IPS-NIHi7 (cell line): ENCODE measurements around the gene ADPGK.

Experiments used
- DNase-seq: peaks from one replicate; pipeline ENCODE4 v3.0.0; 2012; ENCODE audit warnings: mixed read lengths; ENCODE audit errors: extremely low spot score

ADPGK gene

DNA sequence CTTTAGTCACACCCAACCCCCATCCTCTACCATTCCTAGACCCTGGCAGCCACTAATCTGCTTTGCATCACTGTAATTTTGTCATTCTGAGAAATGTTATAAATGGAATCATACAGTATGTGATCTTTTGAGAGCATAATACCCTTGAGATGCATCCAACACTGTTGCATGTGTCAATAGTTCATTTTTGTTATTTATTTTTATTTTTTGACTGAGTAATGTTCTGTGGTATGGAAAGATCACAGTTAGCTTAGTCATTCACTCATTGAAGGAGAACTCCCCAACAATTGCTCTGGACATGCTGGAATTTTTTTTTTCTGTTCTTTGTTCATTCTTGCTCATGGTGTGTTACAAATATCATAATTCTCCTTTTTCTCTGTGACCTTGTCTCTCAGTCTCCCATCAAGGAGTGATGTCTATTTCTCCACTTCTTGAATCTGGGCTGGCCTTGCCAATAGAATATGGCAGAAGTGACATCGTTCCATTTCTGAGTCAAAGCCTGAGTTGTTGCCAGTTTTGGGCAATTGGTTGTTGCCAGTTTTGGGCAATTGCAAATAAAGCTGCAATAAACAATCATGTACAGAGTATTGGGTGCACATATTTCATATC is 6.8 kb upstream of the ADPGK start:
- no peak for DNase-seq

DNA sequence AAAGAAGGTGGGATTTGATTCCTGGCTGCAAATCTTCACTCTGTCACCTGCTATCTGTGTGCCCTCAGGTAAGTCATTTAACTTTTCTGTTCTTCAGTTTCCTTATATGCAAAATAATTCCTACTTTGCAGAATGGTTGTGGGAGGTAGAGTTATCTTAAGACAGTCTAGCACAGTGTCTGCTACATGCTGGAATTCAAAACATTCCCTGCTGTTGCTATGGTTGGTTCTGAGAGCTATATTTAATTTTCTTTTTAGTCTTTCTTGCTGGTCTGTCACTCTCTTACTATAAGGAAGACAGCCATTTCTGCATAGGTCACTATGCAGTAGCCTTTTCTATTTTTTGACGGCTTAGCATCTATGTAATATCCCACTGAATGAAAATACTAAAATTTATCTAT is 4.0 kb upstream of the ADPGK start:
- DNase-seq: no peak

DNA sequence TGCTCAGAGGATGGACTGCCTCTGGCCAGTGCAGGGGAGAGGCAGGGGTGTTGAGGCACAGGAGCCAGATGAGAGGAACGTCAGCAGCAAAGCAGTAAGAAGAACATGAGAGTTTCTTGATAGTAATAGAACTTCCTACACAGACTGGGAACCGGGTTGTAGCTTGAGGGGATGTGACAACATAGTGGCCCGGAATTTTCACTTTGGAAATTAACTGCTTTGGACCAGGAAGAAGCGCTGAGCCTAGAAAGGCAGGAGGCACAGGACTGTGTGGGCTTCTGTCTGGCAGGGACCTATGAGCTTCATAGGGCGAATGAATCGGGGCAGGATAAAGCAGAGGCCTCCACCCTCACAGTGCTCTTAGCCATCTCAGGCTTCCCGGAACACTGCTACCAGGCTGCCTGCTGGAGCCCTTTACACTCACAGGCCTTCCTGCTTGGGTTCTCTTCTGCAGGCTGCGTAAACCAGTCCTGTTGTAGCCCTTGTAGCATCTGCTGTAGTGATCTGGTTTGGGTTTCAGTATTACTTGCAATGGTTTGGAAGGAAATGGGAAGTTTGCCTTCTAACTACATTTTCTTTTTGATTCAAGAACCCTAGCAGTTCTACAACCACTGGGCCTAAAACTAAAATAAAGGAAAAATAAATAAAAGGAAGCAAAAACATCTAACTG is 3.3 kb upstream of the ADPGK start:
- DNase-seq: no peak

DNA sequence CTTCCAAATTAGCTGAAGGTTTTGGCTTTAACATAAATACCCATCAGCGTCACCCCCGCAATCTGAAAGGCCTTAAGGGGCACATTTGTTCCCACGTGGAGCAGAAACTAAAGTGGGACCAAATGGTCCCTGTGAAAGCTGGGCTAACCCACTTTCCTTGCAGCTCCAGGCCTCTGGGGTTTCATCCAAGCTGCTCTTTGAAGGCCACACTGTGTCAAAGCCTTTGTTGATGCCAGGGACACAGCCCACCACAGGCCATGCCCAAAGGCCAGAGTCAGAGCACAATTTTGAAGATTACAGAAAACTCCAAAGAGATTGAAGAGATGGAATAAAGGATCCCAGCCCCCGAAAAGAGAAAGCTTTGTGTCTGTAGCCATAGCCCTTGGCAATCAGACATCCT is 2.7 kb upstream of the ADPGK start:
- DNase-seq: no peak

DNA sequence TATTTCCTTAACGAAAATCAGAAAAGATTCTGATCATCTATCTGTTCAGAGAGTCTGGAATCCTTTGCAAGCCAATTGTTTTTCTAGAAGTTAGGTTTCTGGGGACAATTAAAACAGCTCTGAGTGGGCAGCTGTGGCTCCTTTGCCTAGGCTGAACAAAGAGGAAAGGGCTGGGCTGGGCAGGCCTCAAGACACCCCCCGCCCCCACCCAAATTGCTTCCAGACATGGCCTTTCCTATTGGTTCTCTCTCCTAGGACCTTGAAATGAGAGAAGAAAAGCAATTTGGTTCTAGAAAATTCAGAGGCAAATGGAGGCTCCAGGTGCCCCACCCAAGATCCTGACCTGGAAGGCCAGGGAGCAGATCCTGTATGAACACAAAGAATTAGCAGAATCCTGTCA is 2.3 kb upstream of the ADPGK start:
- DNase-seq: no peak

DNA sequence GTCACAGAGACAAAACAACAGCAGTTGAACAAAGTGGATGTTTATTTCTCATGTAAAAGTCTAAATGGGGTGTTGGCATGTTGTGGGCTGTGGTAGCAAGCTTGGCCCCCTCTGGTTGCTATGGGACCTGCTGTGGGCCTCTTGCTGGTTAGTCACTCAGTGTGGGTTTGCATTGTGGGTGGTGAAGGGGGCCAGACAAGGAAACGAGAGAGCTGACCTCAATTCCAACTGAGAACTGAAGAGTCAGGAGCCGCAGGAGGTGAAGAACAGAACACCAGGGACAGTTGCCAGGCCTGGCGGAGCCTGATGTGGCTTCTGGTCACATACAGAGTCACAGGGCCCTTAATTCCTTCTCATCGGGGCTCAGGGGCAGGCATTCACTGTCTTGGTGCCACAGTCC is 1.9 kb upstream of the ADPGK start:
- no peak for DNase-seq

DNA sequence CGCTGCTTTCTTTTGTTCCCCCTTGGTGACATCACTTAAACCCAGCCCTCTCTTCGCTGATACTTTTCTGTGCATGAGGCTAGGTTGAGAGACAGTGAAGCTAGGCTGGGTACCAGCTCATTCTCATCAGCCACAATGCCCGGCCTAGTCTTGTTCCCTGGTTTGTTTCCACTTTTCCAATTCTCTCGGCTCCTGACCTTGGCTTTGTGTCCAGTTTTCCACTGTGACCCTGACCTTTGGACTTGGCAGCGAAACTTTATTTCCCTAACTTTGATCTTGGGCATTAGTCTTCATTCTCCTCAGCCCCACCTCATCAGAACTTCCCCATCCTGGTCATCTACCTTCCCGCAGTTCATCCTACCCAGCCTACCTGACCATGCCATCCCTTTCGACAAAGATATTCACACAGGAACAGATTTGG is 908 bp upstream of the ADPGK start:
- DNase-seq: no peak

DNA sequence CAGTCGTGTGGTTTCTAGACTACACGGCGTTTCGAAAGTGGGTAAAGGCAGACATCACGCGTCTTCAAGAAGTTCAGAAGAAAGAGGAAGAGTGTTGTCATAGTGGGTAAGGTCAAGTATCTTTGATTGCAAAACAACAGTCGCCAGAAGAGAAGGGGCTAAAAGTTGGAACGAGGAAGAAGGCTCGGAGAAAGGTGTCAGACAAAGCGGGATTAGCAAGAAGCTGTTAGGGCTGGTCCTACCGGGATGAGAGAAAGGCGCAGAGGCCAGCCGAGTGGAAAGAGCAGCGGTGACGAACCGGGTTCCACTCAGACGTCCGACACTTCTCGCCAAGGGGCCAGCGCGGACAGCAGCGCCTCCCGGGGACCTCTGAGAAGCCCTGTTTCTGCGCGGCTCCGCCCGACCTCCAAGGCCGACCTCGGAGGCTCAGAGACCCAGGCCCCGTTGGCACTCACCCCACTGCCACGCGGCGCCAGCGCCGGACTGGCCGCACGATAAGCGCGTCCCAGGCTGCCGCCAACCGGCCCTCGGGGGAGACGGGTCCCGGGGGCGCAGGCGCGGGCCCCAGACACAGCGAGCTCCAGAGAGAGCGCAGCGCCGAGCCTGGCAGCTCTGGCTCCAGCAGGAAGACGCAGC is 436 bp downstream of the ADPGK start:
- peak; percentile 38 for DNase-seq

DNA sequence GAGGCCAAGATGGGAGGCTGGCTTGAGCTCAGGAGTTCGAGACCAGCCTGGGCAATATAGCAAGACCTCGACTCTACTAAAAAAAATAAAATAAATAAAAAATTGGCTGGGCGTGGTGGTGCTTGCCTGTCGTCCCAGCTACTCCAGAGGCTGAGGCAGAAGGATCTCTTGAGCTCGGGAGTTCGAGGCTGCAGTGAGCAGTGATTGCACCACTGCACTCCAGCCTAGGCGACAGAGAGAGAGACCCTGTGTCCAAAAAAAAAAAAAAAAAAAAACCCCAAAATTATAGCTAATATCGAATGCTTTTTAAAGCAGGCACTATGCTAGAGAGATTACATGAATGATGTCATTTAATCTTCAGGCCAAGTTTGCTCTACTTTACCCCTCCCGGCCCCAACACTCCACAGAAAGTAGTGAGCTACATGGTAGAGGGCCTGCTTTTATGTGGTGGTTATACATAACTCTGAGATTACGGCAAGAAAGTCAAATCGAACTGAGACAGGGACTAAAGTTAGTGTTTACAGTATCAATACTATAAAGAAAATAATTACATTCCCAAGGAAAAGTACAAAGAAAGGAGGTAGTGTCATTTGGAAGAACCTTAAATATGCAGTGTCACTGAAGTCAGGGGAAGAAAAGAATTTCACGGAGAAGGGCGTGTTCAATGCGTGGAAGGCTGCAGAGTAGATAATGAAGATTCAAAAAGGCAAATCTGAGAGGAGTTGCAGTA is 1.1 kb downstream of the ADPGK start:
- no peak for DNase-seq

DNA sequence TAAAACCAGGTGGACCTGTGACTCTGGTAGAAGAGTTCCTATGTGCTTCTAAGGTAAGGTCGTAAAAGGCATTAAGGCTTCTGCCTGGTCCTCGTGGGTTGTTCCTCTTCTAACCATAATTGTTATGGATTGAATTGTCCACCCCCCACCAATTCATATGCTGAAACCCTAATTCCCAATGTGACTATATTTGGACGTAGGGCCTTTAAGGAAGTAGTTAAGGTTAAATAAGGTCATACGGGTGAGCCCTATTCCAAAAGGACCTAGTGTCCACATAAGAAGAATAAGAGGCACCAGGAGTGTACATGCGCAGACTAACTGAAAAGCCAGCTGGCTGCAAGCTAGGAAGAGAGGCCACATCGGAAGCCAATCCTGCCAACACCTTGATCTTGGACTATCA is 1.9 kb downstream of the ADPGK start:
- no peak for DNase-seq

DNA sequence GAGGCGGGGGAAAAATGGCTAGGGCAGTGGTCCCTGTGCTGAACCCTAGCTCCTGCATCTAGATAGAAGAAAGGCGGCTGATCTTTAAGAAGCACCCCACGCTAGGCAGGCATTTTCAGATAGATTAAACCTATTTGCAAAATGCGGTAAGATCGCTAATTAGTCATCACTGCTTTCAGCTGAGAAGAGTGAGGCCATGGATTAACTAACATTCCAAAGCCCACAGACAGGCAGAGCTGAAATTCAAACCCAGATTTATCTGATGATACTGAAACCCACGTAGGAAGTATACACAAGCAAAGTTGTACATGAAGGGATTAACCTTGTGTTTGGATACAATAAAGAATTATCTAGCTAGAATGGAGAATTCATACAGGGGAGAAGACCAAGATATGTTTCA is 4.8 kb downstream of the ADPGK start:
- DNase-seq: no peak

DNA sequence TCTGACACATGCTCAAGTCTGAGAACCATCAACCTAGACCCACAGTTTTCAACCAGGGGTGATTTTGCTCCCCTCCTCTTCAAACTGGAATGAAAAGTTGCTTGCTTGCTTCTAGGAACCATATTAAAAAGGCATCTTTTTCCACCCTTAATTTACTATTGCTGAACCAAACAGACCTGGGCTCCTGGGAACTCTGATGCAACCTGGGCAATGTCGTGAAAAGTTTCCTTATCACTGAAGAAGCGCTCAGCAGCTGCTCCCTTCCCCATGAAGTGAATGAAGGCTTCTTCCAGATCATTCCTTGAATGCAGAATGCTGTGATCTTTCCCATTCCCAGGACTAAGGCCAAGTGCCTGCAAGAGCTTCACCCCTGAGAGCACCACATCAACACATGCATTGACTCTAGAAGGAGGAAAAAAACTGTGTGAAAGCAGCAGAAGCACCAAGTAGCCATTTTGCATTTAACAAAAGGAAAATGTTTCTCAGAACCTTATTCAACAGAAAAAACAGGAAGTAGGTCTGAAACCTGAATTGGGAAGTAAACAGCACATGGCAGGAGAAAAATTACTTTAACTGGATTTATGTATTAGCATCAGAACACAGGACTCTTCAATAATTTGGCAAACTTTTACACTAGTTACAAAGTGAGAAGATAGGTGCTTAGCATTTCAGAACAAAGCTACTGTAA is 8.7 kb downstream of the ADPGK start:
- no peak for DNase-seq

DNA sequence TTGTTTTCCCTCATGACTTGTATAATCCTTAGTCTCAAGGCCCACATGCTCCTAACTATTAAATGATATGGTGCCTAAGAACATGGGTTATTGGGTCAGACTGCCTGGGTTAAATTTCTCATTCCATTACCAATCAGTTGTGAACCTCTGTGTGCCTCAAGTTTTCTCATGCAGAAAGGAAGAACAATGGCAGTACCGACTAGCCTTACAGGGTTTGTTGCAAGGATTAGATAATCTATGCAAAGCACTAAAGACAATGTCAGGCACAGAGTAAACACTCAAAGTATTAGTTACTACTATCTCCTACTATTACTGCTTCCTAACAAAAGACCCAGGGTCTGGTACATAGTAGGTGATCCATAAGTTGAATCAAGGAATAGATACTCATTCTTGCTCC is 12.2 kb downstream of the ADPGK start:
- no peak for DNase-seq

DNA sequence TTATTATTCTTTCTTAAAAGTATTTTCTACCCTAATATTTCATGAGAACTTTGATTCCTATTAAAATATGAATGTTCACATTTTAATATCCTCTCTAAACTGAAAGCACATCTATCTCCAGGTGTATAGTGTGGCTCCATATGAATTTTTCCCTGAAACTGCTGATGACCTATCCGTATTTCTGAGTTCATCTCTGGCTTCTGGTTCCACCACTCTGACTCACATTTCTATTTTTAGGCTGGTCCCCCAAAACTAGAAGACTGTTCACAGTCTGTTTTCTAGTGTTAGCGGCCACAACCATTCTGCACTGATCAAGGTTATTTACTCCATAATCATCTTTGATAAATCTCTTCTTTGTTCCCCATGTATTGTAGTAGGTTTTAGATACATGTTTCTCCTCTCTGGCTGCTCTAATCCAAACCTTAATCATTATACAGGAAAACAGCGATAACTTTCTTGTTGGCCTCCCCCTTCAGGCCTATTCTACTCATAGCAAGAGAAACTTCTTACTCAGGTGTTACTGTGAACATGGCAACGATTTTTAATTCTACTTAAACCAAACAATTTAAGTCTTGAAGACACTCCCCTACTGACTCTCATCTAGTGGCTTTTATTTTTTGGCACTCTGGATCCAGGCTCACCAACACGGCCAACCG is 12.8 kb downstream of the ADPGK start:
- no peak for DNase-seq

DNA sequence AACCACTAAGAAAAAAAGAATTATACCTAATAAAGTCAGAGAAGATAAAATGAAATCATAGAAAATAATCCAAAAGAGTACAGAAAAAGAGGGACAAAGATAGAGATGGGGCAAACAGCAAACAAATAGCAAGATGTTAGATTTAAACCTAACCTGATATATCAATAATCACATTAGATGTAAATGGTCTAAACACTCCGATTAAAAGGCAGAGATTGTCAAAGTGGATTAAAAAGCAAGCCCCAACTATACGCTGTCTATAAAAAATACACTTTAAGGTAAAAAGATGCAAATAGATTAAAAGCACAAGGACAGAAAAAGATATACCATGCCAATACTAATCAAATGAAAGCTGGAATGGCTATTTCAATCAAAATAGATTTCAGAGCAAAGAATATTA is 16.8 kb downstream of the ADPGK start:
- DNase-seq: no peak

DNA sequence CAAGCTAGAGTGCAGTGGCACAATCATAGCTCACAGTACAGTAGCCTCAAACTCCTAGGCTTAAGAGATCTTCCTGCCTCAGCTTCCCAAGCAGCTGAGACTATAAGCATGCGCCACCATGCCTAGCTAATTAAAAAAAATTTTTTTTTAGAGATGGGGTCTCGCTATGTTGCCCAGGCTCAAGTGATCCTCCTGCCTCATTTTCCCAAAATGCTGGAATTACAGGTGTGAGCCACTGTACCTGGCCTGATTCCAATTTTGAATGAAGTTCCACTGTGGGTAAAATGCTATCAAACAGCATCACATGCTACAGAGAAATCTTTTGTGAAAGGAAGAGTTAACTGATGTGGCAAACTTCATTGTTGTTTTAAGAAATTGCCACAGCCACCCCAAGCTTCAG is 17.5 kb downstream of the ADPGK start:
- DNase-seq: no peak

DNA sequence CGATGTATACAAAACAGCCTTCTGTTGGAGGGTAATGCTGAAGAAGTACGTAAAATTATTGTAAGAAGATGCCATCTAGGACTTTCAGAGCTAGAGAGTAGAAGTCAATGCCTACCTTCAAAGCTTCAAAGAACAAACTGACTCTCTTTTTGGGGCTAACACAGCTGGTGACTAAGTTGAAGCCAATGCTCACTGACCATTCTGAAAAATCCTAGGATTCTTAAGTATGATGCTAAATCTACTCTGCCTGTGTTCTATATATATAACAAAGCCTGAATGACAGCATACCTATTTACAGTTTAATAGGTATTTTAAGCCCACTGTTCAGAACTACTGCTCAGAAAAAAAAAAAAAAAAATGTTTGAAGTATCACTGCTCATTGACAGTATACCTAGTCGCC is 18.9 kb downstream of the ADPGK start:
- DNase-seq: no peak

DNA sequence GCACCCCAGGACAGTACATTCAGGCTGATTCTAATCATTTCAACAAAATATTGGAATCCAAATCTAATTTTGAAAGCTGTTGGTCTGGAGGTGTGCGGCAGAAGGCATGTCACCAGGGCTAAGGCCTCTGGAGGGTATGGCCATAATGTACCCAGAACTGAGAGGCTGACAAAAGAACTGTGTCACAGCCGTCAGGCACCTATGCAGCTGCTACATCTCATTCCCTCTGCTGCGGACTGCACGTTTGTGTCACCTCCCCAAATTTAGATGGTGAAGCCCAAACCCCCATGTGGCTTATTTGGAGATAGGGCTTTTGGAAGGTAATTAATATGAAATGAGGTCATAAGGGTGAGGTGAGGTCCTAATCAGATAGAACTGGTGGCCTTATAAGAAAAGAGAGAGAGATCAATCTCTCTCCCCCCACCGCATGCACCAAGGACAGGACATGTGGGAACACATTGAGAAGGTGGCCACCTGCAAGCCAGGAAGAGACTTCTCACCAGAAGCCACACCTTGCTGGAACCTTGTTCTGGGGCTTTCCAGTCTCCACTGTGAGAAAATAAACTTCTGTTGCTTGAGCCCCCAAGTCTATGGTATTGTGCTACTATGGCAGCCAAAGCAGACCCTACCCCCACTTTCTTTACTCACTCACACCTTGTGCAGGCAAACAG is 22.8 kb downstream of the ADPGK start:
- no peak for DNase-seq

DNA sequence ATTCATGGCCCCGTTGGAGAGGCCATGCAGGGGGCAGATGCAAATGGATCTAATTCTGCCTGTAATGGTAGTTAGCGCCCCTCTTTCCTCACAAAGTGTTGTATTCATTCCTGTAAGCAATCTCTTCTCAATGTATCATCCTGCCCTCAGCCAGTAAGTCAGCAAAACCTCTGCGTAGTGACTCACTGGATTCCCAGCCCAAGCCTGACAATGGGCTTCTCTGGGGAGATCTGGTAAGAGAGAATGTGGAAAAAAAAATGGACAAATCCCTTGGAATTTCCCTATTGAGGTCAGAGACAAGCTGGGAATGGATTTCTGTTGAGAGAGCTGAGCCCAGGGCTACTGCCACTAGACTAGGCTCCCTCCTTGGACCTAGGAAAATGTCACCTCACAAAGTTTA is 25.4 kb downstream of the ADPGK start:
- peak; percentile 18 for DNase-seq

DNA sequence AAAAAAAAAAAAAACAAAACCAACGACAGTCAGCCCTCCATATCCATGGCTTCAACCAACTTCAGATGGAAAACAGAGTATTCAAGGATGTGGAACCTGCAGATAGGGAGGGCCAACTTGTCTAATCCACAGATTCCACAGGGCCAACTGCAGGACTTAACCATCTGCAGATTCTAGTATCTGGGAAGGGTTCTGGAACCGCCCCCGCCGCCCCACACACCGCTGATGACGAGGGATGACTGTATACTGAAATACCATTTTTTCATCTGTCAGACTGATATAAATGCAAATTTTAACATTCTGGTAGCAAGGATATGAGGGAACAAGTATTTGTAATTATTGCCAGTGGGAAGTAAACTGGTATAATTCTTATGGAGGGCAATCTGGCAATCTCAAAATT is 29.5 kb downstream of the ADPGK start:
- DNase-seq: no peak
